HT1080 (cell line): ENCODE results near the gene UQCR10. TPM values are rescaled to one million over a fixed set of nuclear protein-coding genes. Genes with fewer than 3 reads are reported as not detected.
A peak's percentile ranks its signal among the peaks of the same experiment; 100 is the strongest.

Source experiments
- DNase-seq: peaks from one replicate; pipeline ENCODE4 v3.0.0-alpha.2; 2015; ENCODE audit warnings: low read depth
- total RNA-seq: library from RNA; depleted of rRNA; stranded (reverse); fragments of >200 nt; shearing (Covaris generic); gene quantifications from 2 replicates; pipeline ENCODE4 v1.2.3, GENCODE V29; 2014

The UQCR10 gene
- total RNA-seq, 1 experiment from 2014 or later, result 177 TPM

DNA sequence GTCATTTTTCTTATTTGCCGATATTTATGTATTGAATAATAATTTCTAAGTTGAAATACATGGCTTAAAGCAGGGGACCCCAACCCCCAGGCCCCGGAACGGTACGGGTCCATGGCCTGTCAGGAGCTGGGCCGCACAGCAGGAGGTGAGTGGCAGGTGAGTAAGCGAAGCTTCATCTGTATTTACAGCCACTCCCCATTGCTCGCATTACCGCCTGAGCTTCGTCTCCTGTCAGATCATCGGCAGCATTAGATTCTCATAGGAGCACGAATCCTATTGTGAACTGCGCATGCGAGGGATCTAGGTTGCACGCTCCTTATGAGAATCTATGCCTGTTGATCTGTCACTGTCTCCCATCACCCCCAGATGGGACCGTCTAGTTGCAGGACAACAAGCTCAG lies 4.9 kb upstream of the UQCR10 start:
- DNase-seq, result no peak

DNA sequence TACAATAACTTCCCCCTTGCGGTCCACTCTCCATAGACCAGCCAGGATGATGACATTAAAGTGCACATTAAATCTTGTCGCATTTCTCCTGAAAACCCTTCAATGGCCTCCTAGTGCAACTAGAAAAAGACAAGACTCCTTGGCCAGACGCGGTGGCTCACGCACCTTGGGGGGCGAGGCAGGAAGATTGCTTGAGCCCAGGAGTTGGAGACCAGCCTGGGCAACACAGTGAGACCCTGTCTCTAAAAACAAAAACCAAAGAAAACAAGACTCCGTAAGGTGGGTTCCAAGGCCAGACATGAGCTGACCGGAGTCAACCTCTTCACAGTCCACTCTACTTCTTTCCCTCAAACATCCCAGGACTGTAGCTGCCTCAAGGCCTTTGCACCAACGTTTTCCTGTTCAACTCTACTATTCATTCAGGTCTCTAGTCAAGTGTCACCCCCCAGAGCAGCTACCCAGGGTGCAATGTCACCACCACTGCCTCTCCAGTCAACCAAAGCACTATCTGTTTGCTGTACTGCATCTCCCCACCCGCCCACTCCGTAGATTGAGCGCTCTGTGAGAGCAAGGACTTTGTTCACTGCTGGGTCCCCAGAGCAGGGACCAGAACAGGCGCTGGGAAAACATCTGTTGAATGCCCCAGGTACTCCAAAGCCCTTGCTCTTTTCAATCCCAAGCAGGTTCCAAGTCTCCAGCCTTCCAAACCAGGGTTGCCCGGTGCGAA lies 1.1 kb upstream of the UQCR10 start:
- no peak for DNase-seq

GRCh38 chr22:29766632-29767170 lies 468 bp upstream of the UQCR10 start, which contains the start of gene ZMAT5:
Gene ZMAT5, minus strand, starts transcription at chr22:29767007. Its CDS starts 18,463 bp downstream, at chr22:29748544.
- DNase-seq, result peak; percentile 95

DNA sequence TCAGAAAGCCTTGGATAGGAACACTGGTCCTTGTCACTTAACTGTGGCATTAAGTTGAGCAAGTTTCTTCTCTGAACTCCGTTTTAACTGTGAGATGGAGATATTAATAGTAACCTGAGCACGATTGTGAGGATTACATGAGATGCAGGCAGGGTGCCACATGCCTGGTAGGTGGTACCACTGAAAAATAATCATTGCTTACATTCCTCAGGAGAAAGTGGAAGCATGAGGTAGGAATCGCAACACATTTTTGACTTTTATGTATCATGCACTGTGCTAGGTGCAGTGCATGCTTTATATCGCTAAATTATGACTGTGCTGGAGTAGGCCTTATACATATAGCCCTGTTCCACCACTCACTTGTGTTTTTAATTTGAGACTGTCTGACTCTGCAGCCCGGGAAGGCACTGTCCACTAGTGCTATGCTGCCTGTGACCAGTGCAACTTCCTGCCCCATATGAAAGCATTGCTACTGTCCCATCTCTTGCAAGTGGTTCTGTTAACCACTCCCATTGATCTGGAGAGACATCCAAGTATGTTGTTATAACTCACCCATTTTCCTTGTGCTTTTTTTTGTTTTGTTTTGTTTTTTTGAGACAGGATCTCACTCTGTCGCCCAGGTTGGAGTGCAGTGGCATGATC lies 1.0 kb downstream of the UQCR10 start:
- DNase-seq, result no peak

DNA sequence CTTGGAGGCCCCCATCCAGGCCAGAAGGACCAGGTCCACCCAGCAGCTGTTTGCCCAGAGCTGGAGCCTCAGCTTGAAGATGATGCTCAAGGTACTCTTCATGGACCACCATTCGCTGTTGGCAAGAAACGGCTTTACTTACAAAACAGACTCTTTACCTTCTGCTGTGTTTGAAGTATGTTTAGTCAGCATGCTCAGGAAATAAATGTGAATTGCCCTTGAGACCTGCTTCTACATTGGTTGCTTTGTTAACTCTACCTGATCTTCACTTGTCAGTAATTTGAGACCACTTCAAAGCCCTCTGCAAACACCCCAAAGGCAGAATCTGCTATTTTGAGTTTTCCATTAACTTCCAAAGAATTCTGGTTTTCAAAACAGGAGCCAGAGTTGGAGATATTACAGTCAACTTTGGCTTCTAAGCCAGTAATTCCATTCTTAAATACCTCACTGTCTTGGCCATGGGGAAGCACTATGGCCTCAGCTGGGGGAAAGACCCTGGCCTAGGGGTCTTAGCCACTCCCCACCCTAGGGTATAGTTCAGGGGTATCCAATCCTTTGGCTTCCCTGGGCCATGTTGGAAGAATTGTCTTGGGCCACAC lies 2.7 kb downstream of the UQCR10 start:
- DNase-seq, result no peak

GRCh38 chr22:29772170-29772641 lies 5.0 kb downstream of the UQCR10 start:
- DNase-seq, result peak; percentile 53

DNA sequence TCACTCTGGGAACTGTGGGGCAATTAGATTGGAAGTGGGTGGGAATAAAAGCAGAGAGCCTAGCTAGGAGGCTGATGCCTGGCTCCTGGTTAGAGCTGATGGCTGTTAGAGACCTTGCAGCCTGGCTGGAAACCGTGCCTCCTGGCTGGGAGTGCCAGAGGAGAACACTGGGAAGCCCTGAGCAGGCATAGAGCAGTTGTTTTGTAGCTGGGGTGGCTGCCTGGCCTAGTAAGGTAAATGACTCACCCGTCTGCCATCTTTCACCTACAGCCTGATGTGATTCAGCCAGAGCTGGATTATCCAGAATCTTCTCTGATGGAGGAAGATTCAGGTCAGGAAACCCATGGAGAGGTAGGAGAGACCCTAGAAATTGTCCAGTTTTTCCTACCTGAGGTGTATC lies 6.1 kb downstream of the UQCR10 start:
- DNase-seq, result peak; percentile 79

GRCh38 chr22:29780220-29780619 lies 13.1 kb downstream of the UQCR10 start:
- no peak for DNase-seq

DNA sequence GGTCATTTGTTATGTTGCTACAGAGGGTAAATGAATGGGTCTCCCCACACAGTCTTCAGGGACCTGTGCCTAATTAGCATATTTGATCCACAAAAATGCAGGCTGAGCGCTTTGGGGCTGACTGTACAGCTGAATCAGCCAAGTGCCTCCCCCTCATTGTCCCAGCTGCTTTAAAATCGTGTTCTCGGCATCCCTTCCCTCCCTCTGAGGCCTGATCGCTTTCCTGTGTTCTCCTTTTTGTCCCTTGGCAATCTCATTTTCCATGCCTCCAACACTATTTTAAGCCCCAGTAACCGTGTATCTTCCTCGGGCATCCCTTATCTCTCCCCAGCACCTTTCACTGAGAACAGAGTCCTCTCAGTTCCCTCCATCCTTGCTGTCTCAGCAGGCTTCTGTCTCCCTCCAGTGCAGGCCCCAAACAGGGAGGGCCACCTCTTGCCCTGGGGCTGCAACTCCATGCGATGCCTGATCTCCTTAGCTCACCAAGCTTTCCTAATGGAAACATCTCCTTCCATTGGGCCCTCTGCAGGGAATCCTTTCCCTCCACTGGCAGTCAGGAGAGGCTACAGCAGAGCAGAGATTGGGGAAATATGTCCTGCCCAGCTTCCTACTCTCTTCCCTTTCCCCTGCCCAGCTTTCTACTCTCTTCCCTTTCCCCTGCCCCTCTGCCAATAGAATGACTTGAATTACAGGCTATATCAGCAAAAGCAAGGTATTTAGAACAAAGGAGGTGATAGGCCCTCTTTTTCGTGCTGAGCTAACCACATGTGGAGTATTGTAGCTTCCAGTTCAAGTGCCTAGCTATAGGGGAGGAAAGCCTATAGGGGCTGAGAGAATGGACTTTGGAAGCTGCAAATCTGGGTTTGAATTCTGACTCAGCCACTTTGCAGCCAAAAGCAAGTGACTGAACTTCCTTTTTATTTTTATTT lies 13.8 kb downstream of the UQCR10 start:
- DNase-seq, result peak; percentile 89

DNA sequence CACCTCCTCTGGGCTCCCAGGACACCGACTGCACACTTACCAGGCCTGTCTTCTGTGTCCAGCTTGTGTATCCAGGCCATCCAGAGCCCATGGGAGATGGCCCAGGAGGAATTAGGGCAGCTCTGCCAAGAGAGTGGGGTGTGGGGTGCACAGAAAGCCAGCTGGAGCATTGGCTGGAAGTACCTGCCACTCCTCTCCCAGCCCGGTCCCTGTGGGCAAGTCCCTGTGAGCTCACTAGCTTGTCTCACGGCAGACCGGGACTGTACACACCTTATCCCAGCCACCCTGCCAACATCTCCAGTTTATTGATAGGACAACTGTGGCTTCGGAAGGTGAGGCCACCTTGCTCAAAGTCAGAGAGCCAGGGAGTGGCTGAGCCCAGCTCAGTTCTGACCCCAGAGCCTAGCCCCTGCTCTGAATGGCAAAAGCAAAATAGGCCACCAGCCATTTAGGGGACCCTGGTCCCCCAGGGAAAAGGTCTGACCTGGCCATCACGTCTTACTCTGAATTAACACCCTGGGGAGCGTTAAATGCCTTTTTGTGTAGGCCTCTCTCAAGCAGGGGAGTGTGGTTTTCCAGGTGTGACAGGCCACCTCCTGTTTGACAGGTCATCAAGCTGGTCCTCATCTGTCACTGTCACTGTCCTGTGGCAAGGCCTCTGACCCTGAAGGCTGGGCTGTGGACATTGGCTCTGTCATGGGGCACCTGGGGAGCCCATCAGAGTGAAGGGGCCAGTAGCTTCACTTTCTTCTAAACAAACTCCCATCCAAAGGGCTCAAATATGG lies 15.1 kb downstream of the UQCR10 start:
- DNase-seq, result no peak

DNA sequence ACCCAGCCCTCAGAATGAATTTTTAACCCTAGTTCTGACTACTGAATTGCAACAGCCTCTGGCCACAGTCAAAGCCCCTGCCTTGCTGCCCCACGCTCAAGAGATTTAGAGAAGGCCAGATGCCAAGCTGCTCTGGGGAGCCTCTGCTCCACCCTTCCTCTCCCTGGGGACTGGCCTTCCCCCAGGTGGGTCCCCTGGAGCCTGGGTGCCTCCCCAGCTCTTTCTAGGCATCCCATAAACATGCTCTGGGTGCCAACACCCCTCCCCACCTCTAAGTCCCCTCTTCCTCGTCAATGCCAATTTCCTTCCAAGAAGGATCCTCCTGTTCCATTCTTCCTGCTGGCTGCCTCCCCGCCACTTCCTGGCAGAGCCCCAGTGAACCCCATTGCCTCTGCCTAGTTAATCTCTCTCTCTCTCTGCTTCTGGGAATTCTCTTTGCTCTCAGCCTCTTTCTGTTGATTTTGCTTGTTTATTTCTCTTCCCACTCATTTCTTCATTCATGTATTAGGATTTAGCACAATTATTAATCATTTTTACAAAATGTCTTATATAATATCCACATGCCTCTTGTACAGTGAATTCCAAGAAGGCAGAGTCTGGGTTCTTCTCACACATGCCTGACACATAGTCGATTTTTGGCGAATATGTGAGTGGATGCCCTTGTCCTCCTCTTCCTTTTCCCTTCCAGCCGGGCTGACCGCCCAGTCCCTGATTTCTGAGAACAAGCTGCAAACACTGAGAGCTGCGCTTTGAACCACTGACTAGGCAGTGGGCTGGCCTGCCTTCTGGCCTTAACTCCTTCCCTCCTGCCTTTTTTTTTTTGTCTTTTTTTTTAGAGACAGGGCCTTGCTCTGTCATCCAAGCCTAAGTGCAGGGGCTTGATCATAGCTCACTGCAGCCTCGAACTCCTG lies 17.5 kb downstream of the UQCR10 start:
- DNase-seq, result no peak

- DNase-seq, result no peak
These were observed 18.9 kb downstream of the UQCR10 start for GRCh38 chr22:29786031-29786430.

DNA sequence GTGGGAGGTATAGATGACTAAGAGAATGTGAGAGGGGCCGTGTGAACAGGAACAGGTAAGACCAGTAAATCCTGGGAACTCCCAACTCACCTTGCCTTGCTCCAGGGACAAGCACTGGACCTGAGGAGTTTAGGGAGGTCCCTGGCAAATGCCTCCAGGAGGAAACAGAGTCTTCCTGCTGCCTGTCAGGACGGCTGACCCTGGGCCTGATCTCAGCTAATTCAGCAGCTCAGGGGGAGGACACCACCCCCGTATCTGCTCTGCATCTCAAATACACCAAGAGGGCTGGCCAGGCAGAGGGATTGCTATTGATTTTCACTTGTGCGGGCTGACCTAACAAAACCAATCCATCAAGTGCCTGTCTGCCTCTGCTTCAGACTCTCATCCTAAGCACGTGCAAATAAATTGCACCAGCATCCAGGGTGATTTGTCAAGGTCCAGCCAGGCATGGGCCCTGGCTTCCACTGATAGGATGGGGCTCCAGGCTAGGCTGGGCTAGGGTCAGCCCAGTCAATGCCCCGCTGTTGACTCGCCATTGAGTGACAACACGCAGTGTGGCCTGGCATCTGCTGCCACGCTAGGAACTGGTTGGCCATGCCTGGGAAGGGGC lies 20.3 kb downstream of the UQCR10 start:
- no peak for DNase-seq

- no peak for DNase-seq
These were observed 21.4 kb downstream of the UQCR10 start for GRCh38 chr22:29788339-29789279.

GRCh38 chr22:29790061-29790460 lies 22.9 kb downstream of the UQCR10 start:
- DNase-seq, result no peak

- DNase-seq, result no peak
These were observed 26.2 kb downstream of the UQCR10 start for GRCh38 chr22:29793396-29793795.

- no peak for DNase-seq
These were observed 28.5 kb downstream of the UQCR10 start for GRCh38 chr22:29795663-29796062.

DNA sequence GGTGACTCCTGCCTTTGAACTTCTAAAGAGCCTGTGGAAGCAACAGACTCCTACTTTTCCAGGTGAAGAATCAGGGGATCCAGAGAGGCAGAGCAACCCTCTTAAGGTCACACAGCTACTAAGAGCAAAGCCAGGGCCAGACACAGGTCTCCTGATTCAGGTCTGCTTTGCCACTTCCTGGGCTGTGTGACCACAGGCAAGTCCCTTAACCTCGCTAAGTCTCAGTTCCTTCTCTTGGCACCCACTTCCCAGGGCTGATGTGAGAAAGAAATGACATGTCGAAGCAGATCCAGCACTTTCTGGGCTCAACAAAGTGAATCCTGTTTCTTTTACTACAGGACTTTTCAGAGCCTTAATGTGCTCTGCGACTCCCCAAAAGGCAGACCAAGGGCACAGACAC lies 30.2 kb downstream of the UQCR10 start:
- DNase-seq, result no peak
